HT-29 (cell line): ENCODE results near the gene DNM2. TPM values are rescaled to one million over a fixed set of nuclear protein-coding genes. Genes with fewer than 3 reads are reported as not detected.
"Not testable (repeated sequence)": the region's sequence is repeated elsewhere in the genome, so short reads cannot be mapped to it uniquely, and the experiment has no call there.

Experiments used
- DNase-seq: peaks from one replicate; pipeline ENCODE4 v3.0.0-alpha.2; 2015; ENCODE audit warnings: low spot score
- total RNA-seq: library from RNA; depleted of rRNA; stranded (reverse); fragments of >200 nt; shearing (Covaris generic); gene quantifications from 2 replicates; pipeline ENCODE4 v1.2.3, GENCODE V29; 2014

DNM2 gene
- total RNA-seq, 1 experiment from 2014 or later, result 196 TPM

DNA sequence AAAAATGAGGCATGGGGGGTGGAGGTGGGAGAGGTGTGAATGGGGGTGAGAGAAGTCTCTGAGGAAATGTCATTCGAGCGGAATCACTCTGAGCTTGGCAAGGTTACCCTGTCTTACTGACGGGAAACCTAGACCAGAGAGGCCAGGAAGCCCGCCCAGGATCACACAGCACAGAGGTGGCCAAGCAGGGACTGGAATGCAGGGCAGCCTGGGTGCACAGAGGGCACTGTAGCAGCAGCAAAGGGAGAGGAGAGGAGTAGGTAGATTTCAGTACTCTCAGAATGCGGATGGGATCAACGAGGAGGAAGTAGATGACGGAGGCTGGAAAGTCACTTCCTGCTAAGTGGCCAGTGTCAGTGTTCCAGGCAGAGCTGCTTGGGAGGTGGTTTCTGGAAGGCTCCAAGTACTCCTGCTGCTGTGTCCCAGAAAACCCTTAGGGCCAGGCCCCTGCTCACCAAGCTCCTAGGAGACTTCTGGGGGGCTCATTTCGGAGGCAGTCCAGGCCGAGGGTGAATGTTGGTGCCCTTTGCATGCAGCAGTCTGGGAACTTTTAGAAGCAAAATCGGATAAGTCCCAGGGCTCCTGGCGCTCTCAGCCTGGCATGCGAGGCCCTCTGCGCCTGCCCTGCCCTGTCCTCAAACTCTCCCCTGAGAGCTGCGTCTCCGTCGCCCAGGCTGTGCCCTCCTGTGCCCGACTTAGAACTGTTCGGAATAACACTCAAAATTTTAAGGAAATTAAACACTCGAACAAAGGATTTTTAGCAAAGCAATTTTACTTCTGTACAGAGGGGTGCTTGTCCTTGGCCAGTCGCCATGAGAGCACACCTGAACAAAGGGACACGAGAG, 33.5 kb downstream of the DNM2 start:
- peak; percentile 79 for DNase-seq

GRCh38 chr19:10752237-10752912, 34.5 kb downstream of the DNM2 start:
- no peak for DNase-seq

- DNase-seq, result no peak
Observed at GRCh38 chr19:10752913-10753704, 35.2 kb downstream of the DNM2 start.

DNA sequence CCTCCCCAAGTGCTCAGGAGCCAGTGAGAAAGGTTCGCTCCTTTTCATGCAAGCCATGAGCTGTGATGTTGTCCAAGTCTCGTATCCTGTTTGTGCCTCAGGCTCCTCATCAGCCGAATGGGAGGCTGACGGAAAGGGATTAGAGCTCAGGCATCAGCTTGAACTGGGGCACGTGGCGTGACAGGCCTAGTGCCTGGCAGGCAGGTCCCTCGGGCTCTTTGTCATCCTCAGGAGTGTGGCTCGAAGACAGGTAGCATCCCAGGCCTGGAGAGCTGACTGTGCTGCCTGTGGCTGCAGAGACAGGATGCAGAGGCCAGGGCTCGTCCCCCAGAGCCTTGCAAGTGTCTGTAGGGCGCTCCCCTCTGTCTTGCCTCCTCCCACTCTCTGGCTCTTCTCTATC, 38.5 kb downstream of the DNM2 start:
- no peak for DNase-seq

- DNase-seq, result no peak
Observed at GRCh38 chr19:10756791-10757190, 38.9 kb downstream of the DNM2 start.

GRCh38 chr19:10758050-10758449, 40.2 kb downstream of the DNM2 start:
- not testable (repeated sequence) for DNase-seq

- DNase-seq, result no peak
Observed at GRCh38 chr19:10758978-10759377, 41.1 kb downstream of the DNM2 start.

DNA sequence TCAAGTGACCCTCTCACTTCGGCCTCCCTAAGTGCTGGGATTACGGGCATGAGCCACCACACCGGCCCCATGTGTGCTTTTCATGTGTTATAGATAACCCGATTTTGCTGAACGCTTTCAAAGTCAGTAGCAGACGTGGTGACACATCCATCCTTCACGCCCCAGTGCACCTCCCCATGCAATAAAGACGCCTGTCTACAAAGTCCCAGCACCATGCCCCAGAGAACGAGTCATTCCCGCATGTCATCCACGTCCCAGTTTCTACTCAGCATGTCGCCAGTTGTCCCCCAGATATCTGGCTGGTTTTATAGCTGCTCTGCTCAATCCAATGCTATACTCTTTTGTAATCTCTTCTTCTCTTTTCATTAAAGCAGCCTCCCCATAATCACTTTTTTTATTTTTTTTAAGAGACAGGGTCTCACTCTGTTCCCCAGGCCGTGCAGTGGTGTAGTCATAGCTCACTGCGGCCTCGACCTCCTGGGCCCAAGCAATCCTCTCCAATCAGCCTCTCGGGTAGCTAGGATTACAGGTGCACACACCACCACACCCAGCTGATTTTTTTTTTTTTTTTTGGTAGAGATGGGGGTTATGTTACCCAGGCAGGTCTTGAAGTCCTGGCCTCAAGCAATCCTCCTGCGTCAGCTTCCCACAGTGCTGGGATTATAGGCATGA, 42.5 kb downstream of the DNM2 start:
- no peak for DNase-seq

DNA sequence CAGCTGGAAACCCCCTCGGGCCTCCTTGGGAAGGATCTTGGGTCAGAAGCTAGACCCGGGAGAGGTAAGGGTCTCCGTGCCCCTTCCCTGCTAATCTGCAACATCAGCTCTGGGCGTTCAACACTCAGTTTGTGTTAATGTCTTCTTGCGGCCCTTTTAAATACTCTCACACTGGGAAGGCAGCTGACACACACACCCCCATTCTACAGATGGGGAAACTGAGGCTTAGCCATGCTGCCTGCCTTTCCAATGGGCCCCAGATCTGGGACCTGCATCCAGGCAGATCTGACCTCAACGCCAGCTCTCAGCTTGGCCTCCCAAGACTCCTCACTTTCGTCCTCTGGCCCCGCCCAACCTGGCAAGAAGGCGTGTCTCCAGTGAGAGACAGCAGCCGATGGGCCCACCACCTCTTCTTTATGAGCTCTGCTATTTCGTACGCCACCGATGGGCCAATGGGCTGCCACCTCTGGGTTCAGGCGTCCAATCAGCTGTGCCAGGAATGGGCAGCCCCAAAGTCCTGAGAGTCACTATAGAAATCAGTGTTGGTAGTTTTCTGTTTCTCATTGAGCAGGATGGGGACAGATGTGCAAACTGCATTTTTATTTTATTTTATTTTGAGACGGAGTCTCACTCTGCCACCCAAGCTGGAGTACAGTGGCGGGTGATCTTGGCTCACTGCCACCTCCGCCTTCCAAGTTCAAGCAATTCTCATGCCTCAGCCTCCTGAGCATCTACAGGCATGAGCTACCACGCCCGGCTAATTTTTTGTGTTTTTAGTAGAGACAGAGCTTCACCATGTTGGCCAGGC, 43.8 kb downstream of the DNM2 start:
- DNase-seq, result no peak

GRCh38 chr19:10762656-10763055, 44.8 kb downstream of the DNM2 start:
- peak; percentile 56 for DNase-seq

GRCh38 chr19:10763411-10763810, 45.5 kb downstream of the DNM2 start:
- DNase-seq, result no peak

- no peak for DNase-seq
Observed at GRCh38 chr19:10763828-10764339, 46.0 kb downstream of the DNM2 start.

GRCh38 chr19:10764340-10764894, 46.5 kb downstream of the DNM2 start:
- peak; percentile 91 for DNase-seq

GRCh38 chr19:10766049-10766623, 48.3 kb downstream of the DNM2 start:
- no peak for DNase-seq

GRCh38 chr19:10766671-10767201, 48.9 kb downstream of the DNM2 start:
- DNase-seq, result no peak

- no peak for DNase-seq
Observed at GRCh38 chr19:10767726-10768125, 49.8 kb downstream of the DNM2 start.

DNA sequence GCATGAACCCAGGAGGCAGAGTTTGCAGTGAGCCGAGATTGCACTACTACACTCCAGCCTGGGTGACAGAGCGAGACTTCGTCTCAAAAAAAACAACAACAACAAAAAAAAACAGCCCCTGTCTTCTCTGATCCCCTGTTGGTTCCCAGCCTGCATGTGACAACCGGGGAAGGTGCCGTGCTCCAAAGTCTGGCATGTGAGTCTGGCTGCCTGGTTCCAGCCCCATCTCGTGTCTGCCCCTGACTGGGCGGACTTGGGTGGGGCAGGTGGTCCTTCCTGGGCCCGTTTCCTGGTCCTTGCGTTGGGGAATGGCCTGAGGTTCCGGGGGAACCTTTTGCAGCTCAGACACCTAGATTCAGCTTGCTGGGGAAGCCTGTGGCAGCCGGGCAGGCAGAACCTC, 50.5 kb downstream of the DNM2 start:
- no peak for DNase-seq

DNA sequence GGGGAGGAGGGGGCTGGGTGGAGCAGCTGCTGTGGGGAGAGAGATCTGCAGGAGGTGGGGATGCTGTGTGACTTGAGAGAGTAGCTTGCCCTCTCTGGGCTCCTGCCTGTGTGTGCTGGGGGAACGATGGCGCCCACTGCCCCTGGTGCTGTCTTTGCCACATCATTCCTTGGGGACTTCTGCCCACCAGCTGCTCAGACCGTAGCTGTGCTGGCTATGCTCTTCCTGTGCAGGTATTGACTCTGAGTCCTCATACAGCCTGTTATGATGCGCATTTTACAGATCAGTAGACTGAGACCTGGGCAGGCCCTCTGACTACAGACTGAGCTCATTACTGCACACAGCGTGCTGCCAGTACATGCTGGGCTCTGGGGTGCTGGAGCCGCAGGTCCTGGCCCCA, 51.1 kb downstream of the DNM2 start:
- DNase-seq, result no peak
